HEK293 (cell line): Measurements from ENCODE around the gene PLA2G4B.

ENCODE experiments used
- KLF17 ChIP-seq: fragments of 450-650 bp; formaldehyde crosslinking; IDR thresholded peaks from 2 replicates; pipeline ENCODE4 v1.5.1; 2016; ENCODE audit warnings: missing biosample characterization, missing genetic modification characterization
- MYNN ChIP-seq: fragments of 450-650 bp; formaldehyde crosslinking; IDR thresholded peaks from 2 replicates; pipeline ENCODE4 v1.5.1; 2016; ENCODE audit warnings: missing biosample characterization, missing genetic modification characterization, borderline replicate concordance
- OSR2 ChIP-seq: fragments of 450-650 bp; formaldehyde crosslinking; IDR thresholded peaks from 2 replicates; pipeline ENCODE4 v1.5.1; 2016; ENCODE audit warnings: missing biosample characterization, missing genetic modification characterization
- SCRT2 ChIP-seq: fragments of 450-650 bp; formaldehyde crosslinking; IDR thresholded peaks from 2 replicates; pipeline ENCODE4 v1.5.1; 2016; ENCODE audit warnings: missing biosample characterization, missing genetic modification characterization
- SETDB1 ChIP-seq: IDR thresholded peaks from one replicate; pipeline ENCODE4 v1.6.1; 2017; ENCODE audit warnings: mild to moderate bottlenecking, low read length, moderate library complexity, mixed read lengths; ENCODE audit not compliant: insufficient read length
- YY2 ChIP-seq: fragments of 450-650 bp; formaldehyde crosslinking; IDR thresholded peaks from 2 replicates; pipeline ENCODE4 v1.5.1; 2016; ENCODE audit warnings: missing biosample characterization, missing genetic modification characterization
- ZBTB10 ChIP-seq: fragments of 450-650 bp; formaldehyde crosslinking; IDR thresholded peaks from 2 replicates; pipeline ENCODE4 v1.5.1; 2016; ENCODE audit warnings: missing biosample characterization, missing genetic modification characterization
- ZBTB7A ChIP-seq: fragments of 450-650 bp; formaldehyde crosslinking; IDR thresholded peaks from 2 replicates; pipeline ENCODE4 v1.5.1; 2016; ENCODE audit warnings: low read depth, missing biosample characterization, missing genetic modification characterization
- ZFHX2 ChIP-seq: fragments of 450-650 bp; formaldehyde crosslinking; conservative IDR thresholded peaks from 2 replicates; pipeline ENCODE4 v1.5.1; 2016; ENCODE audit warnings: missing biosample characterization, missing genetic modification characterization
- ZFP3 ChIP-seq: fragments of 450-650 bp; formaldehyde crosslinking; IDR thresholded peaks from 2 replicates; pipeline ENCODE4 v1.5.1; 2016; ENCODE audit warnings: low read depth, missing biosample characterization, missing genetic modification characterization
- ZFP69B ChIP-seq: fragments of 450-650 bp; formaldehyde crosslinking; IDR thresholded peaks from 2 replicates; pipeline ENCODE4 v1.5.1; 2016; ENCODE audit warnings: missing biosample characterization, missing genetic modification characterization
- ZNF121 ChIP-seq: fragments of 450-650 bp; formaldehyde crosslinking; IDR thresholded peaks from 2 replicates; pipeline ENCODE4 v1.5.1; 2016; ENCODE audit warnings: missing biosample characterization, missing genetic modification characterization
- ZNF140 ChIP-seq: fragments of 450-650 bp; formaldehyde crosslinking; IDR thresholded peaks from 2 replicates; pipeline ENCODE4 v1.5.1; 2016; ENCODE audit warnings: missing biosample characterization, missing genetic modification characterization
- ZNF16 ChIP-seq: fragments of 450-650 bp; formaldehyde crosslinking; IDR thresholded peaks from 2 replicates; pipeline ENCODE4 v1.5.1; 2016; ENCODE audit warnings: low read depth, missing biosample characterization, missing genetic modification characterization
- ZNF2 ChIP-seq: fragments of 450-650 bp; formaldehyde crosslinking; IDR thresholded peaks from 2 replicates; pipeline ENCODE4 v1.5.1; 2016; ENCODE audit warnings: missing biosample characterization, missing genetic modification characterization
- ZNF23 ChIP-seq: fragments of 450-650 bp; formaldehyde crosslinking; IDR thresholded peaks from 2 replicates; pipeline ENCODE4 v1.5.1; 2016; ENCODE audit warnings: missing biosample characterization, missing genetic modification characterization, borderline replicate concordance
- ZNF239 ChIP-seq: fragments of 450-650 bp; formaldehyde crosslinking; IDR thresholded peaks from 2 replicates; pipeline ENCODE4 v1.5.1; 2016; ENCODE audit warnings: missing biosample characterization, missing genetic modification characterization
- ZNF324 ChIP-seq: fragments of 450-650 bp; formaldehyde crosslinking; IDR thresholded peaks from 2 replicates; pipeline ENCODE4 v1.5.1; 2016; ENCODE audit warnings: missing biosample characterization, missing genetic modification characterization
- ZNF354C ChIP-seq: fragments of 450-650 bp; formaldehyde crosslinking; IDR thresholded peaks from 2 replicates; pipeline ENCODE4 v1.5.1; 2016; ENCODE audit warnings: missing biosample characterization, missing genetic modification characterization, low read depth, borderline replicate concordance
- ZNF514 ChIP-seq: fragments of 450-650 bp; formaldehyde crosslinking; IDR thresholded peaks from 2 replicates; pipeline ENCODE4 v1.5.1; 2016; ENCODE audit warnings: missing biosample characterization, missing genetic modification characterization
- ZNF560 ChIP-seq: fragments of 450-650 bp; formaldehyde crosslinking; IDR thresholded peaks from 2 replicates; pipeline ENCODE4 v1.5.1; 2017; ENCODE audit warnings: missing biosample characterization, missing genetic modification characterization, borderline replicate concordance
- ZNF571 ChIP-seq: fragments of 450-650 bp; formaldehyde crosslinking; IDR thresholded peaks from 2 replicates; pipeline ENCODE4 v1.5.0; 2017; ENCODE audit warnings: missing biosample characterization, missing genetic modification characterization
- ZNF596 ChIP-seq: fragments of 450-650 bp; IDR thresholded peaks from 2 replicates; pipeline ENCODE4 v1.5.0; 2018; ENCODE audit warnings: missing biosample characterization, mild to moderate bottlenecking, missing genetic modification characterization, moderate library complexity
- ZNF600 ChIP-seq: fragments of 450-650 bp; formaldehyde crosslinking; IDR thresholded peaks from 2 replicates; pipeline ENCODE4 v1.5.1; 2016; ENCODE audit warnings: missing biosample characterization, missing genetic modification characterization
- ZNF624 ChIP-seq: fragments of 450-650 bp; formaldehyde crosslinking; IDR thresholded peaks from 2 replicates; pipeline ENCODE4 v1.5.1; 2017; ENCODE audit warnings: missing biosample characterization, missing genetic modification characterization
- ZNF658 ChIP-seq: fragments of 450-650 bp; formaldehyde crosslinking; IDR thresholded peaks from 2 replicates; pipeline ENCODE4; 2016; ENCODE audit warnings: missing biosample characterization, missing genetic modification characterization
- ZNF670 ChIP-seq: fragments of 450-650 bp; formaldehyde crosslinking; IDR thresholded peaks from 2 replicates; pipeline ENCODE4 v1.5.1; 2016; ENCODE audit warnings: missing biosample characterization, missing genetic modification characterization, low read depth
- ZNF843 ChIP-seq: fragments of 450-650 bp; formaldehyde crosslinking; IDR thresholded peaks from 2 replicates; pipeline ENCODE4 v1.5.1; 2016; ENCODE audit warnings: missing biosample characterization, missing genetic modification characterization
- TF ChIP-seq, protein P1 (sequence below): fragments of 450-650 bp; formaldehyde crosslinking; IDR thresholded peaks from 2 replicates; pipeline ENCODE4 v1.5.1; 2017; ENCODE audit warnings: missing biosample characterization, mild to moderate bottlenecking, missing genetic modification characterization, moderate library complexity
- TF ChIP-seq, protein P2 (sequence below): fragments of 450-650 bp; formaldehyde crosslinking; optimal IDR thresholded peaks from 2 replicates; pipeline ENCODE3; 2016; ENCODE audit warnings: missing biosample characterization, mild to moderate bottlenecking, missing genetic modification characterization
- TF ChIP-seq, protein P3 (sequence below): fragments of 450-650 bp; formaldehyde crosslinking; IDR thresholded peaks from 2 replicates; pipeline ENCODE4 v1.5.1; 2016; ENCODE audit warnings: missing biosample characterization, missing genetic modification characterization

Gene PLA2G4B

DNA sequence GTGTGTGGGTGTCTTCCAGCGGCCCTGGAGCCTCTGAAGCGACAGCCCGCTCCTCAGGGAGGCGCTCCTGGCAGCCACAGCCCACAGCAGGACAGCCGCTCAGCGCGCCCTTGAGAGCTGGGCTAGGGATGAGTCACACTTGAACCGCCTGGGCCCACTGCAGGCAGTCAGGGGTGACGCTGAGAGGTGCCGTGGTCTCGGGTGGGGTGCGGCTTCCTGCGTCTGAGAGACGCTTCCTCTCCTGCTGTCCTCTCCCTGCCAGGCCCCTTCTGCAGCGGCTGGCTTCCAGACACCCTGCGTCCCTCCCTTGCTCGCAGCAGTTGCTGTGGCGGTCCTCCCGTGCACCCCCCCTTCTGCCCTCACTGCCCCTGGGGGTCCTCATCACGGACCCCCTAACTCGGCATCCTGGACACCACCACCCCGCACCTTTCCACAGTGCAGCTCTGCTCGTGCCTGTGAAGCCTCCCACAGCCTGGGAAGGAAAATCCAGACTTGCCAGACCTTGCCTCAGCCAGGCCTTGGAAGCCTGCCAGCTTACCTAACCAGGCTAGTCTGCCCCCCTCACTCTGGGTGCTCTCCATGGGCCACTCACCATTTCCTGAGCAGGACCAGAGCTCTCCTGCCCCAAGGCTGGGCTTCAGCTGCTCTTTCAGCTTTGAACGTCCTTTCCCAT lies 56.3 kb downstream of the PLA2G4B start (continued):
- TF ChIP-seq, protein P1, sequence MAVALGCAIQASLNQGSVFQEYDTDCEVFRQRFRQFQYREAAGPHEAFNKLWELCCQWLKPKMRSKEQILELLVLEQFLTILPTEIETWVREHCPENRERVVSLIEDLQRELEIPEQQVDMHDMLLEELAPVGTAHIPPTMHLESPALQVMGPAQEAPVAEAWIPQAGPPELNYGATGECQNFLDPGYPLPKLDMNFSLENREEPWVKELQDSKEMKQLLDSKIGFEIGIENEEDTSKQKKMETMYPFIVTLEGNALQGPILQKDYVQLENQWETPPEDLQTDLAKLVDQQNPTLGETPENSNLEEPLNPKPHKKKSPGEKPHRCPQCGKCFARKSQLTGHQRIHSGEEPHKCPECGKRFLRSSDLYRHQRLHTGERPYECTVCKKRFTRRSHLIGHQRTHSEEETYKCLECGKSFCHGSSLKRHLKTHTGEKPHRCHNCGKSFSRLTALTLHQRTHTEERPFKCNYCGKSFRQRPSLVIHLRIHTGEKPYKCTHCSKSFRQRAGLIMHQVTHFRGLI (tag by site-specific recombination) = no peak
- no peak for TF ChIP-seq ZNF624 (tag by site-specific recombination)
- no peak for TF ChIP-seq ZNF670 (tag by site-specific recombination)
- TF ChIP-seq, protein P2, sequence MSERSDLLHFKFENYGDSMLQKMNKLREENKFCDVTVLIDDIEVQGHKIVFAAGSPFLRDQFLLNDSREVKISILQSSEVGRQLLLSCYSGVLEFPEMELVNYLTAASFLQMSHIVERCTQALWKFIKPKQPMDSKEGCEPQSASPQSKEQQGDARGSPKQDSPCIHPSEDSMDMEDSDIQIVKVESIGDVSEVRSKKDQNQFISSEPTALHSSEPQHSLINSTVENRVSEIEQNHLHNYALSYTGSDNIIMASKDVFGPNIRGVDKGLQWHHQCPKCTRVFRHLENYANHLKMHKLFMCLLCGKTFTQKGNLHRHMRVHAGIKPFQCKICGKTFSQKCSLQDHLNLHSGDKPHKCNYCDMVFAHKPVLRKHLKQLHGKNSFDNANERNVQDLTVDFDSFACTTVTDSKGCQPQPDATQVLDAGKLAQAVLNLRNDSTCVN (tag by site-specific recombination) = peak; percentile 23
- TF ChIP-seq ZNF843 (tag by site-specific recombination) = no peak
- peak; percentile 41; the same call in 1 of the 2 replicates for TF ChIP-seq KLF17 (tag by site-specific recombination)
- TF ChIP-seq ZNF23 (tag by site-specific recombination) = no peak
- no peak for TF ChIP-seq ZBTB7A (tag by site-specific recombination)
- TF ChIP-seq ZNF600 (tag by site-specific recombination) = peak; percentile 69
- 0 out of 2 replicates have a peak, but pooled peaks have one; percentile 20 for TF ChIP-seq OSR2 (tag by site-specific recombination)
- peak; percentile 98 for TF ChIP-seq ZFP69B (tag by site-specific recombination)
- no peak for TF ChIP-seq ZFP3 (tag by site-specific recombination)
- TF ChIP-seq SETDB1 = no peak
- peak; percentile 16; the same call in 1 of the 2 replicates for TF ChIP-seq ZNF2
- TF ChIP-seq ZNF354C (tag by site-specific recombination) = no peak
- no peak for TF ChIP-seq ZNF239 (tag by site-specific recombination)
- TF ChIP-seq ZNF514 = no peak
- TF ChIP-seq, protein P3, sequence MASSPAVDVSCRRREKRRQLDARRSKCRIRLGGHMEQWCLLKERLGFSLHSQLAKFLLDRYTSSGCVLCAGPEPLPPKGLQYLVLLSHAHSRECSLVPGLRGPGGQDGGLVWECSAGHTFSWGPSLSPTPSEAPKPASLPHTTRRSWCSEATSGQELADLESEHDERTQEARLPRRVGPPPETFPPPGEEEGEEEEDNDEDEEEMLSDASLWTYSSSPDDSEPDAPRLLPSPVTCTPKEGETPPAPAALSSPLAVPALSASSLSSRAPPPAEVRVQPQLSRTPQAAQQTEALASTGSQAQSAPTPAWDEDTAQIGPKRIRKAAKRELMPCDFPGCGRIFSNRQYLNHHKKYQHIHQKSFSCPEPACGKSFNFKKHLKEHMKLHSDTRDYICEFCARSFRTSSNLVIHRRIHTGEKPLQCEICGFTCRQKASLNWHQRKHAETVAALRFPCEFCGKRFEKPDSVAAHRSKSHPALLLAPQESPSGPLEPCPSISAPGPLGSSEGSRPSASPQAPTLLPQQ = peak; percentile 96
- no peak for TF ChIP-seq SCRT2 (tag by site-specific recombination)
- TF ChIP-seq ZNF560 (tag by site-specific recombination) = no peak
- TF ChIP-seq ZNF571 (tag by site-specific recombination) = no peak
- no peak for TF ChIP-seq MYNN (tag by site-specific recombination)
- TF ChIP-seq ZFHX2 (tag by site-specific recombination) = 0 out of 2 replicates have a peak, but pooled peaks have one; percentile 81
- no peak for TF ChIP-seq ZNF596 (tag by site-specific recombination)
- peak; percentile 76 for TF ChIP-seq ZBTB10 (tag by site-specific recombination)
- no peak for TF ChIP-seq YY2 (tag by site-specific recombination)
- TF ChIP-seq ZNF121 (tag by site-specific recombination) = no peak
- TF ChIP-seq ZNF658 (tag by site-specific recombination) = no peak
- no peak for TF ChIP-seq ZNF16 (tag by site-specific recombination)
- 0 out of 2 replicates have a peak, but pooled peaks have one; percentile 29 for TF ChIP-seq ZNF324
- TF ChIP-seq ZNF140 (tag by site-specific recombination) = no peak
